Measurements from ENCODE around the gene TANC1. TPM values are rescaled to one million over a fixed set of nuclear protein-coding genes. Genes with fewer than 3 reads are reported as not detected.

TANC1 gene
- total RNA-seq, 1 experiment from 2014 or later: 2.5 TPM

DNA sequence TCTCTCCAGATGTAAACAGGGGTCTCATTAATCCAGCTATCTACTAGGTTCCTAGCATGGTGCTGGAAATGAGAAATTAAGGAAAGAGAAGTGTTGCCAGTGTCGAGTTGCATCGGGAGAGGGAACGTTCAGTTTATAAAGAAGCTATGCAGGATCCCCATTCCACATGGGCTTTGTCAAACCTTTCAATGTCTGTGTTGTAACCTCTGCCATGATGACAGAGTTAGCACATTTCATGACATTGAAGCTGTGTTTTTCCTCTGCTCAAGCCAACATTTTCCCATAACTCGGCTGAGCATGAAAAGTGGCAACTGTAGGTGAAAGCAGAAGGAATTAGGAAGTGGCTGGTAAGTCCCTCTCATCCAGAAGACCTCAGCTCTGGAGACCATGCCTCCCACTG, 184.6 kb downstream of the TANC1 start:
- H3K27me3 ChIP-seq (ENCODE audit: insufficient read depth, low read length): no peaks in the 10 kb centered on the region
- no peaks in the 10 kb centered on the region for H3K79me2 ChIP-seq (ENCODE audit: insufficient read depth, low read length)
- H4K91ac ChIP-seq (ENCODE audit: insufficient read length, low read depth, low read length): no peak overlapping the region
- no peak overlapping the region for H2BK20ac ChIP-seq (ENCODE audit: low read depth, low read length, poor library complexity, severe bottlenecking)
- no peak overlapping the region for H2BK5ac ChIP-seq (ENCODE audit: insufficient read length, low read length)
- H4K8ac ChIP-seq (replicated peaks; ENCODE audit: insufficient read length, low read depth, low read length): no peak overlapping the region
- Mint-ChIP-seq H3K4me3 (no peak overlapping the region), H3K27me3 (ENCODE audit: low read depth) (no peaks in the 10 kb centered on the region; the same call in 1 of the 2 replicates), H3K4me1 (peaks cover 13 to 16% of the 10 kb centered on the region in 2 experiments), H3K27ac (no peak overlapping the region), H3K36me3 (ENCODE audit: insufficient read depth in 1 of 3, low read depth in 3 of 3) (no peaks in the 10 kb centered on the region), H3K9me3 (no peaks in the 10 kb centered on the region)
- no peaks in the 10 kb centered on the region for H4K20me1 ChIP-seq (ENCODE audit: control insufficient read depth, insufficient read depth, insufficient read length)
- no peak overlapping the region for H4K5ac ChIP-seq (ENCODE audit: insufficient read length, low read depth, low read length)
- H3K23ac ChIP-seq (ENCODE audit: insufficient read length, low read depth, low read length): no peak overlapping the region
- no peak overlapping the region for H3K4me2 ChIP-seq (ENCODE audit: insufficient read depth, insufficient read length, low read length)
- DNase-seq: no peak
- no peak overlapping the region for H3K56ac ChIP-seq (ENCODE audit: insufficient read length, low read depth, low read length)
- H3K14ac ChIP-seq (ENCODE audit: insufficient read depth, low read length): no peak overlapping the region; the same call in 1 of the 2 replicates
- no peak overlapping the region for H3K9ac ChIP-seq (ENCODE audit: extremely low read depth, insufficient read length, low read length)
- no peak overlapping the region for H3T11ph ChIP-seq (ENCODE audit: low read length)
- no peaks in the 10 kb centered on the region for H3K9me3 ChIP-seq (ENCODE audit: control insufficient read depth, low read depth, low read length)
- no peaks in the 10 kb centered on the region for H3K79me1 ChIP-seq (ENCODE audit: insufficient read depth, low read depth, low read length, poor library complexity, severe bottlenecking)
- no peaks in the 10 kb centered on the region for H3K23me2 ChIP-seq (ENCODE audit: insufficient read length, low read depth, low read length, poor library complexity, severe bottlenecking)
- no peak for TF ChIP-seq CTCF (conservative IDR thresholded peaks at IDR 0.05)
- no peak overlapping the region for H2BK15ac ChIP-seq (ENCODE audit: low read depth, low read length)
- no peak overlapping the region for H2BK120ac ChIP-seq (ENCODE audit: low read depth, low read length, poor library complexity, severe bottlenecking)
- H3K27ac ChIP-seq (ENCODE audit: insufficient read length, low read depth, low read length): no peak overlapping the region
- H3K18ac ChIP-seq (ENCODE audit: insufficient read length, low read depth, low read length): no peak overlapping the region
- H3K4me1 ChIP-seq (ENCODE audit: insufficient read depth, low read length): no peaks in the 10 kb centered on the region
- no peak overlapping the region for H2AFZ ChIP-seq (ENCODE audit: low read length)
- H3K4ac ChIP-seq (ENCODE audit: low read depth, low read length): no peak overlapping the region
- no CpG with 5 or more reads among the region's 4 CpGs for WGBS (ENCODE audit: extremely low coverage, insufficient read length, low lambda C conversion rate)
- no peak overlapping the region for H2AK5ac ChIP-seq (ENCODE audit: insufficient read length, low read length)
- no peak overlapping the region for H2BK12ac ChIP-seq (ENCODE audit: insufficient read length, low read depth, low read length)
